Thyroid gland (tissue), 4 donors: ENCODE data around the gene KDM8.

Experiments
- POLR2A ChIP-seq, 2 donors: fragments of 450-650 bp; IDR thresholded peaks; one replicate each; pipeline ENCODE4 v1.6.1; 2017; ENCODE audit warnings: antibody characterized with exemption in 2 of 2, mild to moderate bottlenecking in 2 of 2, moderate library complexity in 1 of 2
- TF ChIP-seq, protein P1 (sequence below), 6 experiments: fragments of 200-600 bp in 3 of 6; fragments of 450-650 bp in 3 of 6; sonication (generic) in 3 of 6; IDR thresholded peaks; one replicate each; pipeline ENCODE4 v1.5.1; 2016 to 2019; ENCODE audit warnings: antibody characterized with exemption in 6 of 6, mild to moderate bottlenecking in 2 of 6, inconsistent platforms in 1 of 6, moderate library complexity in 1 of 6

- TF ChIP-seq, protein P1, sequence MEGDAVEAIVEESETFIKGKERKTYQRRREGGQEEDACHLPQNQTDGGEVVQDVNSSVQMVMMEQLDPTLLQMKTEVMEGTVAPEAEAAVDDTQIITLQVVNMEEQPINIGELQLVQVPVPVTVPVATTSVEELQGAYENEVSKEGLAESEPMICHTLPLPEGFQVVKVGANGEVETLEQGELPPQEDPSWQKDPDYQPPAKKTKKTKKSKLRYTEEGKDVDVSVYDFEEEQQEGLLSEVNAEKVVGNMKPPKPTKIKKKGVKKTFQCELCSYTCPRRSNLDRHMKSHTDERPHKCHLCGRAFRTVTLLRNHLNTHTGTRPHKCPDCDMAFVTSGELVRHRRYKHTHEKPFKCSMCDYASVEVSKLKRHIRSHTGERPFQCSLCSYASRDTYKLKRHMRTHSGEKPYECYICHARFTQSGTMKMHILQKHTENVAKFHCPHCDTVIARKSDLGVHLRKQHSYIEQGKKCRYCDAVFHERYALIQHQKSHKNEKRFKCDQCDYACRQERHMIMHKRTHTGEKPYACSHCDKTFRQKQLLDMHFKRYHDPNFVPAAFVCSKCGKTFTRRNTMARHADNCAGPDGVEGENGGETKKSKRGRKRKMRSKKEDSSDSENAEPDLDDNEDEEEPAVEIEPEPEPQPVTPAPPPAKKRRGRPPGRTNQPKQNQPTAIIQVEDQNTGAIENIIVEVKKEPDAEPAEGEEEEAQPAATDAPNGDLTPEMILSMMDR (IDR thresholded peaks at IDR 0.05): no peak
- TF ChIP-seq POLR2A (IDR thresholded peaks at IDR 0.05): no peak
These were observed 26.7 kb downstream of the KDM8 start for GRCh38 chr16:27229891-27230470.
